ENCODE data around the gene BLOC1S3.
A peak's percentile ranks its signal among the peaks of the same experiment; 100 is the strongest.

Gene BLOC1S3

GRCh38 chr19:45178262-45179071 lies at the start of gene BLOC1S3:
TSS of gene BLOC1S3 (plus strand) at chr19:45178784. CDS start at chr19:45179297, 513 bp downstream.
- DNase-seq (ENCODE audit: low read depth) = peak; percentile 98
- TF ChIP-seq CTCF (IDR thresholded peaks at IDR 0.05; ENCODE audit: low read depth, low read length) = no peak
- TF ChIP-seq POLR2A (IDR thresholded peaks at IDR 0.05; ENCODE audit: extremely low read depth, insufficient read length) = peak; percentile 11
- peak; percentile 91 for TF ChIP-seq MAX (IDR thresholded peaks at IDR 0.05; ENCODE audit: low read depth, low read length)
- TF ChIP-seq MYC (IDR thresholded peaks at IDR 0.05; ENCODE audit: low read depth, low read length) = peak; percentile 92
- H3K4me3 ChIP-seq (ENCODE audit: low read depth, low read length) = peak within 1 kb of the TSS; percentile 88

GRCh38 chr19:45128806-45129205 lies 49.8 kb upstream of the BLOC1S3 start:
- TF ChIP-seq MAX (IDR thresholded peaks at IDR 0.05; ENCODE audit: low read depth, low read length) = no peak
- TF ChIP-seq MYC (IDR thresholded peaks at IDR 0.05; ENCODE audit: low read depth, low read length) = no peak
- no peak for TF ChIP-seq CTCF (IDR thresholded peaks at IDR 0.05; ENCODE audit: low read depth, low read length)
- no peak for TF ChIP-seq POLR2A (IDR thresholded peaks at IDR 0.05; ENCODE audit: extremely low read depth, insufficient read length)
- H3K4me3 ChIP-seq (ENCODE audit: low read depth, low read length) = no peak overlapping the region
- DNase-seq (ENCODE audit: low read depth) = no peak

GRCh38 chr19:45130236-45130635 lies 48.3 kb upstream of the BLOC1S3 start:
- no peak for DNase-seq (ENCODE audit: low read depth)
- no peak for TF ChIP-seq MAX (IDR thresholded peaks at IDR 0.05; ENCODE audit: low read depth, low read length)
- TF ChIP-seq POLR2A (IDR thresholded peaks at IDR 0.05; ENCODE audit: extremely low read depth, insufficient read length) = no peak
- TF ChIP-seq MYC (IDR thresholded peaks at IDR 0.05; ENCODE audit: low read depth, low read length) = no peak
- no peak for TF ChIP-seq CTCF (IDR thresholded peaks at IDR 0.05; ENCODE audit: low read depth, low read length)
- H3K4me3 ChIP-seq (ENCODE audit: low read depth, low read length) = no peak overlapping the region

GRCh38 chr19:45130888-45131615 lies 47.5 kb upstream of the BLOC1S3 start:
- no peak for DNase-seq (ENCODE audit: low read depth)
- H3K4me3 ChIP-seq (ENCODE audit: low read depth, low read length) = no peak overlapping the region
- no peak for TF ChIP-seq POLR2A (IDR thresholded peaks at IDR 0.05; ENCODE audit: extremely low read depth, insufficient read length)
- TF ChIP-seq MAX (IDR thresholded peaks at IDR 0.05; ENCODE audit: low read depth, low read length) = no peak
- TF ChIP-seq MYC (IDR thresholded peaks at IDR 0.05; ENCODE audit: low read depth, low read length) = no peak
- TF ChIP-seq CTCF (IDR thresholded peaks at IDR 0.05; ENCODE audit: low read depth, low read length) = no peak

- TF ChIP-seq MAX (IDR thresholded peaks at IDR 0.05; ENCODE audit: low read depth, low read length) (no peak), MYC (IDR thresholded peaks at IDR 0.05; ENCODE audit: low read depth, low read length) (no peak), CTCF (IDR thresholded peaks at IDR 0.05; ENCODE audit: low read depth, low read length) (no peak), POLR2A (IDR thresholded peaks at IDR 0.05; ENCODE audit: extremely low read depth, insufficient read length) (no peak)
- H3K4me3 ChIP-seq (ENCODE audit: low read depth, low read length) = no peak overlapping the region
- no peak for DNase-seq (ENCODE audit: low read depth)
Observed at GRCh38 chr19:45133661-45134060, 44.9 kb upstream of the BLOC1S3 start.

All from NB4 (cell line).